Testis (tissue), 2 donors: ENCODE results near the gene DDX24.

ENCODE experiments used
- POLR2A ChIP-seq: fragments of 450-650 bp; IDR thresholded peaks from one replicate; pipeline ENCODE4 v1.6.1; 2017; ENCODE audit warnings: antibody characterized with exemption, mild to moderate bottlenecking, moderate library complexity
- TF ChIP-seq, protein P1 (sequence below), 3 experiments: fragments of 450-650 bp in 2 of 3; fragments of 200-600 bp in 1 of 3; sonication (generic) in 1 of 3; IDR thresholded peaks; one replicate each; pipeline ENCODE4 v1.5.1; 2016 to 2019; ENCODE audit warnings: antibody characterized with exemption in 3 of 3, mild to moderate bottlenecking in 2 of 3, moderate library complexity in 1 of 3

DNA sequence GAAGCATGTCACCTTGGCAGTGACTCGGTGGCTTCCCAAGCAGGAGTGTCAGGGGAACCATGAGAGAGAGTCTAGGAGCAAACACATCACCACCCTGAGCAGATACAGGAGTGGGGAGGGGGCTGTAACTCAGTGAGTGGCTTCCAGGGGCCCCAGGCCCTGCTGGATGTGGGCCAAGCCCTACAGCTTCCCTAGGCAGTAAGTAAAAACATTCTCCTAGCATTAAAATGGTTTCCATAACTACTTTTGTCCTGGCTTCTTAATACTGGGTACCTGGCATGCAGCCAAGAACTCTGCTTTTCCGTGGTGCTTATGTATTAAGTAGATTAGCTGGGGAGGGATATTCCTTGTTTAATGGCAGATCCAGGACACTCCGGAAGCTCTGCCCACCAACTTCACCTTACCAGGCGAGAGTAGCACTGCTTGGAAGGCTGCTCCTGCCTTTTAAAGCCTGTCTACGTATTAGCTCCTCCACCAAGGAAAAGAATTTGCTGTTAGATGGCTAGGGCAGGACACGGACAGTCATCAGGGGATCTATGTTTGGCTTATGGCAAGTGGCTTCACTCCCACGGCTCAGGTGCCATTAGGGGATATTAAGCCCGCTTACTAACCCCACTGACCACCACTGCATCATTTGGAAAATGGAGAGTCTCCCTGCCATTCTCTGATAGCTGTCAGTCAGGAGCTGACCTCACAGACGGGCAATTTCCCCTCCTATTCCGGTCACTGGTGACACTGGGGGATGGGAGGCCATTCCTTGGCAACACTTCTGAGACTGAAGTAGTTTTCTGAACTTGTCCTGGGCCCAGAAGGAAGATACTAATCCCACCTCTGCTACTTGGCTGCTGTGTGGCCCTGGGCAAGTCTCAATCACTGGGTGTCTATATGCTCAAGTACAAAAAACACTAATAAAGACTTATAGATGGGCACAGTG lies 32.0 kb downstream of the DDX24 start:
- TF ChIP-seq, protein P1, sequence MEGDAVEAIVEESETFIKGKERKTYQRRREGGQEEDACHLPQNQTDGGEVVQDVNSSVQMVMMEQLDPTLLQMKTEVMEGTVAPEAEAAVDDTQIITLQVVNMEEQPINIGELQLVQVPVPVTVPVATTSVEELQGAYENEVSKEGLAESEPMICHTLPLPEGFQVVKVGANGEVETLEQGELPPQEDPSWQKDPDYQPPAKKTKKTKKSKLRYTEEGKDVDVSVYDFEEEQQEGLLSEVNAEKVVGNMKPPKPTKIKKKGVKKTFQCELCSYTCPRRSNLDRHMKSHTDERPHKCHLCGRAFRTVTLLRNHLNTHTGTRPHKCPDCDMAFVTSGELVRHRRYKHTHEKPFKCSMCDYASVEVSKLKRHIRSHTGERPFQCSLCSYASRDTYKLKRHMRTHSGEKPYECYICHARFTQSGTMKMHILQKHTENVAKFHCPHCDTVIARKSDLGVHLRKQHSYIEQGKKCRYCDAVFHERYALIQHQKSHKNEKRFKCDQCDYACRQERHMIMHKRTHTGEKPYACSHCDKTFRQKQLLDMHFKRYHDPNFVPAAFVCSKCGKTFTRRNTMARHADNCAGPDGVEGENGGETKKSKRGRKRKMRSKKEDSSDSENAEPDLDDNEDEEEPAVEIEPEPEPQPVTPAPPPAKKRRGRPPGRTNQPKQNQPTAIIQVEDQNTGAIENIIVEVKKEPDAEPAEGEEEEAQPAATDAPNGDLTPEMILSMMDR (IDR thresholded peaks at IDR 0.05): no peak
- no peak for TF ChIP-seq POLR2A
